Pancreas (tissue), 10 donors: ENCODE results near the gene TFB2M. TPM values are rescaled to one million over a fixed set of nuclear protein-coding genes. Genes with fewer than 3 reads are reported as not detected.

ENCODE experiments used
- ATAC-seq, 4 donors: fragments of 200-7000 bp; cut with Tn5 transposase; one replicate each; pipeline versions ENCODE4 v1.8.0 to v1.9.1; 2020; ENCODE audit warnings: mild to moderate bottlenecking in 4 of 4, moderate library complexity in 4 of 4
- DNase-seq, 6 donors: peaks; one replicate each; pipeline ENCODE4 v3.0.0-alpha.2; 2020
- FAIRE-seq: peaks from 2 replicates; lab custom pipeline; 2012; peaks lifted over from hg19 to GRCh38; lab: Jason Lieb, UNC
- H3K27ac ChIP-seq, 4 donors: fragments of 200-600 bp; sonication (generic); 1 replicate in 3 of 4; 2 replicates in 1 of 4; pipeline versions ENCODE4 v1.5.0 to v1.8.0; 2020
- H3K27me3 ChIP-seq, 4 donors: fragments of 200-600 bp; one replicate each; pipeline ENCODE4 v1.8.0; 2021
- H3K36me3 ChIP-seq, 3 donors: fragments of 200-600 bp; sonication (generic) in 1 of 3; one replicate each; pipeline versions ENCODE4 v1.5.0 to v1.8.0; 2020 to 2021
- H3K4me1 ChIP-seq, 3 donors: fragments of 200-600 bp; one replicate each; pipeline ENCODE4 v1.8.0; 2021
- H3K4me3 ChIP-seq, 4 donors: fragments of 200-600 bp; sonication (generic) in 2 of 4; one replicate each; pipeline versions ENCODE4 v1.5.0 to v1.8.0; 2020 to 2021
- H3K9me3 ChIP-seq, 4 donors: fragments of 200-600 bp; one replicate each; pipeline ENCODE4 v1.8.0; 2021
- WGBS, 2 donors: extraction: QIAGEN DNeasy Blood & Tissue Kit; methylation state at CpG; one replicate each; pipeline ENCODE4 v1.1.7; 2013; 5-methylcytosine and 5-hydroxymethylcytosine counted together
- intact Hi-C, 3 donors: fragments of 100-400 bp; cut with DNase I; formaldehyde crosslinking; loops; one replicate each; pipeline versions ENCODE4 v1.11.1 to v1.14.2; 2022
- polyA plus RNA-seq, 2 donors: library from polyadenylated mRNA; stranded (reverse); fragments of 200-250 nt; gene quantifications; one replicate each; pipeline ENCODE4 v1.2.3, GENCODE V29; 2013
- total RNA-seq, 6 donors: library from RNA; stranded (reverse); fragmentation: NEBNext Ultra II Directional in 4 of 6; extraction: Animal tissue kit (Norgen Biotek cat#: 25700) in 4 of 6; gene quantifications; one replicate each; pipeline versions ENCODE4 v1.2.1 to v1.2.4, GENCODE V29; 2021 to 2023
- TF ChIP-seq, protein P1 (sequence below), 4 donors: fragments of 200-600 bp; sonication (generic) in 3 of 4; IDR thresholded peaks; one replicate each; pipeline versions ENCODE4 v1.5.0 to v1.8.0; 2021; ENCODE audit warnings: antibody characterized with exemption in 4 of 4
- donor health status: healthy with polysubstance abuse.
- donor health status: DM: no; HTN: no; CAD: no; lungs with moderate emphysema.
- donor health status: DM: no; HTN: no; CAD: no.
- donor health status: control.
- donor health status: control.
- donor health status: Bipolar disorder and iron deficiency.
- donor health status: DM: yes; HTN: yes; CAD: no.
- donor health status: DM: no; HTN: no; CAD: no.
- donor health status: DM: no; HTN: no; CAD: no.
- donor health status: DM: yes; HTN: yes; CAD: no.

The TFB2M gene
- total and polyA plus RNA-seq, 8 donors: 3.3 to 9.5 (median 7.1) TPM

DNA sequence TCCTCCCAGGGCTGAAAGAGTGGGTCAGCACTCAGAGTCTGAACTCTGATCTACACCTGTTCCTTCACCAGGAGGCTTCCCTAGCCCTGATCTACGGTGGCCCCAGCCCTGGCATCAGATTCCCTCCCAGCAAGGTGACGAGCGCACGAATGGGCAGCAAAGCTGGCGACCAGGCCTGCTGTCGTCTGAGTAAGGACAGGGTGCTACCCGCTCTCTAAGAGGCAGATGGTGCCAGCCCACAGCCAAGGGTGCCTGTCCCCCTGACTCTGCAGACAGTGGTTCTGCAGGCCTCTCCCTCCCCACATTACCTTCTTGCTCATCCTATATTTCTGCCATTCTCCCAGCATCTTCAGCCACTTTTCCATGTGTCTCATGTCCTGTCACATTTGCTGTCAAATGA, 48.7 kb downstream of the TFB2M start:
- ATAC-seq: no peak
- intact Hi-C loops: no loop called here
- H3K27me3 ChIP-seq: no peaks in the 10 kb centered on the region
- no peak overlapping the region for H3K27ac ChIP-seq
- WGBS, 2 donors: 72 to 74% methylated on average over 7 of the region's 7 CpGs
- no peaks in the 10 kb centered on the region for H3K4me1 ChIP-seq
- TF ChIP-seq, protein P1, sequence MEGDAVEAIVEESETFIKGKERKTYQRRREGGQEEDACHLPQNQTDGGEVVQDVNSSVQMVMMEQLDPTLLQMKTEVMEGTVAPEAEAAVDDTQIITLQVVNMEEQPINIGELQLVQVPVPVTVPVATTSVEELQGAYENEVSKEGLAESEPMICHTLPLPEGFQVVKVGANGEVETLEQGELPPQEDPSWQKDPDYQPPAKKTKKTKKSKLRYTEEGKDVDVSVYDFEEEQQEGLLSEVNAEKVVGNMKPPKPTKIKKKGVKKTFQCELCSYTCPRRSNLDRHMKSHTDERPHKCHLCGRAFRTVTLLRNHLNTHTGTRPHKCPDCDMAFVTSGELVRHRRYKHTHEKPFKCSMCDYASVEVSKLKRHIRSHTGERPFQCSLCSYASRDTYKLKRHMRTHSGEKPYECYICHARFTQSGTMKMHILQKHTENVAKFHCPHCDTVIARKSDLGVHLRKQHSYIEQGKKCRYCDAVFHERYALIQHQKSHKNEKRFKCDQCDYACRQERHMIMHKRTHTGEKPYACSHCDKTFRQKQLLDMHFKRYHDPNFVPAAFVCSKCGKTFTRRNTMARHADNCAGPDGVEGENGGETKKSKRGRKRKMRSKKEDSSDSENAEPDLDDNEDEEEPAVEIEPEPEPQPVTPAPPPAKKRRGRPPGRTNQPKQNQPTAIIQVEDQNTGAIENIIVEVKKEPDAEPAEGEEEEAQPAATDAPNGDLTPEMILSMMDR (IDR thresholded peaks at IDR 0.05): no peak
- DNase-seq: no peak
- FAIRE-seq: no peak
- no peaks in the 10 kb centered on the region for H3K9me3 ChIP-seq
- no peak overlapping the region for H3K4me3 ChIP-seq
- no peaks in the 10 kb centered on the region for H3K36me3 ChIP-seq

DNA sequence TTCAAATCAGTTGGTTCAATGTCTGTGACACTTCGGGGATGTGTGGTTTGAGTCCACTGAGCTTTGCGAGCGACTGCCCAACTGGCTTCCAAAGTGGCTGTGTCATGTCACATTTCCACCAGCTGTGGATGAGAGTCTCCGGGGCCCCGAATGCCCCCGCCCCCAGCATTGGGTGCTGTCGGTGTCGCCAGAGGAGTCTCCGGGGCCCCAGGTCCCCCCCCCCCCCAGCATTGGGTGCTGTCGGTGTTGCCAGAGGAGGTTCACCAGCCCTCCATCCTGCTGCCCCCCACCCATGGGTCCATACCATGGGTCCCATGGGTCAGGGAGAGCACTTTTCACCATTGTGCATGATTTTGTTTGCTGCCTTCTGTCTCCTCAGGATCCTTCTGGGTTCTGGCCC, 49.9 kb downstream of the TFB2M start:
- H3K27ac ChIP-seq: no peak overlapping the region
- TF ChIP-seq, protein P1 (IDR thresholded peaks at IDR 0.05): no peak
- FAIRE-seq (no peak), DNase-seq (no peak), ATAC-seq (no peak)
- intact Hi-C loops: no loop called here
- 90 to 94% methylated on average over 10 of the region's 10 CpGs for WGBS, 2 donors
- H3K27me3 ChIP-seq: no peaks in the 10 kb centered on the region
- H3K9me3 ChIP-seq: no peaks in the 10 kb centered on the region
- no peaks in the 10 kb centered on the region for H3K36me3 ChIP-seq
- H3K4me1 ChIP-seq: no peaks in the 10 kb centered on the region
- H3K4me3 ChIP-seq: no peak overlapping the region

DNA sequence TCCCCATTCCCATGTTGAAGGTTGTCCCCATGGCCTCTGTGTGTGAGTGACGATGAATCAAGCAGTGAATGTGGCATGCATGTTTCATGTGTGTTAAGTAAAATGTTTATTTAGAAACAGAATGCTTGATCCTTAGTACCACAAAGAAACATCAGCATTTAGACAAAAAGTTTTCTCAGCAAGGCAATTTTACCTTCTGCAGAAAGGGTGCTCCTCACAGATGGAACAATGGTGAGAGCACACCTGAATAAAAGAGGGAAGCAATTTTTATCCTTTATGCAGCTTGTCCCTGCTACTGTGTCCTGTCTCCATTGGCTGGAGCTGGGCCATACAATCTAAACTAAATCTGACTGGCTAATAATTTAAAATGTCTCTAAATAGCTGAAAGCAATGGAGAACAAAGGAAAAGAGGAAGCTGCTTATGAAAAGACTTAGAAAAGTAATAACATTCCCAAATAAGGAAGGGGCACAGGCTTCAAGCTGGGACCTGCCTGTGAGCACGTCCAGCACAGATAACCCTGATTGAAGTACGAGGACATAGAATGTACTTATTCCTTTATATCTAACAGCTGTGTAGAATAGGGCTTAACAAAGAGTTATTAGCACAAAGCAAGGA, 50.6 kb downstream of the TFB2M start:
- Histone ChIP-seq H3K9me3 (no peaks in the 10 kb centered on the region), H3K27ac (no peak overlapping the region), H3K4me3 (no peak overlapping the region), H3K36me3 (no peaks in the 10 kb centered on the region), H3K4me1 (no peaks in the 10 kb centered on the region), H3K27me3 (no peaks in the 10 kb centered on the region)
- no peak for DNase-seq
- TF ChIP-seq, protein P1 (IDR thresholded peaks at IDR 0.05): no peak
- 70 to 73% methylated on average over 3 of the region's 3 CpGs for WGBS, 2 donors
- no peak for ATAC-seq
- FAIRE-seq: no peak
- intact Hi-C loops: no loop called here

DNA sequence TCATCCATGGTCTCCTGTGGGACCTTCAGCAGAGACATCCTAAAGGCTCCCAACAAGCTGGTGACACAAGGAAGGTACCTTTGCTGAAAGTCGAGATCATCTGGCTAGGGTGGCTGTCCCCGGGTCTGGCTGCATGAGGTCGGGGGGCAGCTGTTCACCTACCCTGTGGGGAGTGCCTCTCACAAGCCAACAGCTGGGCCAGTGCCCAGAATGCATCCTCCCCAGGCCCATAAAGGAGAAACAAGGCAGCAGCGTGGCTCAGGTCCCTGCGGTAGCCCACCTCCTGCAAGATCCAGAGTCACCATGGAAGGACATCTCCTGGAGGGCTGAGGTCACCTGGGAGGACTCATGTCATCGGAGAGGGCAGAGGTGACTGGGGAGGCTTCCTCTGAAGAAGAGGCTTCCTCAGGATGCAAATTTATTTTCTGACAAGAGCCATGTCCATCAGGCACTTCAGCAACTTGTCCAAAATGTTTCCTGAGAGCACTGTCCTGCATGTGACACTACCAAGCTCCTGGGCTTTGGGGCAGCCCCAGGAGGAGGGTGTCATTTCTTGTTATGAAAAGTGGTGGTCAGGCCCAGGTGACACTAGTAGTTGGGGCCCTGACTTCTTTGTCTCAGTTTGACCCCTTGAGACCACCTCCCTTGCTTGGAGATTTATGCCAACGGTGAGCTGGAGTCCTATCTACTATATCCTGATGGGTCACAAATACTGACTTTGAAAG, 52.3 kb downstream of the TFB2M start:
- WGBS, 2 donors: 89 to 91% methylated on average over 7 of the region's 7 CpGs
- no peak for DNase-seq
- intact Hi-C loops: no loop called here

More for the DNA sequence above, 52.3 kb downstream of the TFB2M start:
- Histone ChIP-seq H3K36me3 (no peaks in the 10 kb centered on the region), H3K9me3 (no peaks in the 10 kb centered on the region), H3K4me1 (no peaks in the 10 kb centered on the region), H3K27ac (no peak overlapping the region), H3K27me3 (no peaks in the 10 kb centered on the region), H3K4me3 (no peak overlapping the region)
- FAIRE-seq (no peak), ATAC-seq (no peak)
- TF ChIP-seq, protein P1 (IDR thresholded peaks at IDR 0.05): no peak
